GM12874 (cell line): ENCODE measurements around the gene SERPINA1.

ENCODE experiments used
- TF ChIP-seq, protein P1 (sequence below): IDR thresholded peaks from 2 replicates; pipeline ENCODE4 v1.5.1; 2011; ENCODE audit warnings: low read depth, mild to moderate bottlenecking, control low read depth, low read length, moderate library complexity; ENCODE audit not compliant: insufficient read depth

SERPINA1 gene

DNA sequence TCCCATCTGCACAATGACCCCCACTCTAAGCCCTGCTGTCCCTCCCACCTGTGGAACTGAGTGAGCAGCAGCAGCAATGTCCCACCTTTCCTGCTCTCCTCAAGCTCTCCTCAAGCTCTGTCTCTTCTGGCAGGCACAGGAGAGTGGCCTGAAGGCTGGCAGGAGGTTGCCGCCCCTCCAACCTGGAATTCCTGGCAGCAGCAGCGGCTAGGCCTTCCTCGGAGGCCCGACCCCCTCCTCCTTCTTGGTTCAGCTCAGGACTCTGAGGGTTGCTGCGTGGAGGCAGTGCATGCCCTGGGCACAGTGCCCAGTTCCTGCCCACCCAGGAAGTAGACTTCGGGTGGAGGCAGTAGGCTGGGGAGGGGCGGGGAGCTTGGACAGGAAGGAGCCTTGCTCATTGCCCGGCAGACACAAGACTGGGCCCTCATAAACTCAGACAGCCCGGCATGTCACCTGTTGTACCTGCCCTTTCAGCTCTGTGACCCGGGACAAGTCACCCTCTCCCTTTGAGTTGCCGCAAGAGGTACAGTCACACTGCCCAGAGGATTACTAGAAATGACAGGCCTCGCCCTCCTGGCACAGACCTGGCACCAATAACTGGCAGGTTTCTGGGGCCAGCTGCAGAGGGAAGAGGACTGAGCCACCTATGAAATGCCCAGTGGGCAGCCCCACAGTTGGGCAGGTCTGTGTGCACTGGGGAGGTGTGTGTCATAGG, 2.1 kb upstream of the SERPINA1 start:
- TF ChIP-seq, protein P1, sequence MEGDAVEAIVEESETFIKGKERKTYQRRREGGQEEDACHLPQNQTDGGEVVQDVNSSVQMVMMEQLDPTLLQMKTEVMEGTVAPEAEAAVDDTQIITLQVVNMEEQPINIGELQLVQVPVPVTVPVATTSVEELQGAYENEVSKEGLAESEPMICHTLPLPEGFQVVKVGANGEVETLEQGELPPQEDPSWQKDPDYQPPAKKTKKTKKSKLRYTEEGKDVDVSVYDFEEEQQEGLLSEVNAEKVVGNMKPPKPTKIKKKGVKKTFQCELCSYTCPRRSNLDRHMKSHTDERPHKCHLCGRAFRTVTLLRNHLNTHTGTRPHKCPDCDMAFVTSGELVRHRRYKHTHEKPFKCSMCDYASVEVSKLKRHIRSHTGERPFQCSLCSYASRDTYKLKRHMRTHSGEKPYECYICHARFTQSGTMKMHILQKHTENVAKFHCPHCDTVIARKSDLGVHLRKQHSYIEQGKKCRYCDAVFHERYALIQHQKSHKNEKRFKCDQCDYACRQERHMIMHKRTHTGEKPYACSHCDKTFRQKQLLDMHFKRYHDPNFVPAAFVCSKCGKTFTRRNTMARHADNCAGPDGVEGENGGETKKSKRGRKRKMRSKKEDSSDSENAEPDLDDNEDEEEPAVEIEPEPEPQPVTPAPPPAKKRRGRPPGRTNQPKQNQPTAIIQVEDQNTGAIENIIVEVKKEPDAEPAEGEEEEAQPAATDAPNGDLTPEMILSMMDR: no peak

DNA sequence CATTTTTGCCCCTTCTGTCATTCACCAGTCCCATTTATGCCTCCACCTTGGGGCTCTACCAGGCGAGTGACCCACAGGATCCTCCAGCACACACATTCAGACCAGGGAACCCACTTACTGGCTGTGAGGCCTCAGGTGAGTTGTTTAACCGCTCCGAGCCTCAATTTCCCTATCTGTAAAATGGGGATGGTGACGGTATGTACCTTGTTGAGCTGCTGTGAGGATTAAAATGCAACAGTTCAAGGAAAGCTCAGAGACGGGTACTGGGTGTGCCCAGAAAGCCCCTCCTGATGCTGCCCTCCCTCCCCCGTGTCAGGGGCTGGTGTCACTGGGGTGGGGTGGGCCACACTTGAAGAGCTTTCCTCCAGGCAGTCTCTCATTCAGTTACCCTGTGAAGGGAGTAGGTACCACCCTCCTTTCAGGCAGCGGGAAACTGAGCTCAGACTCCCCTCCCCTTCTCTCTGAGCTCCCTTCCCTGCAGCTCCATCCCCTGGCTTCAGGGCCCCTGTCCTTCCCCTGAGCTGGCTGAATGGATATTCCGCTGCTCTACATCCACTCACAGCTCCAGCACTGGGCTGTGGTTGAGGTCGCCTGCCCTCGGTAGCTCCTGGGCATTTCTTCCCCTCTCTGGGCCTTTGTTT, 1.4 kb upstream of the SERPINA1 start:
- TF ChIP-seq, protein P1: no peak

DNA sequence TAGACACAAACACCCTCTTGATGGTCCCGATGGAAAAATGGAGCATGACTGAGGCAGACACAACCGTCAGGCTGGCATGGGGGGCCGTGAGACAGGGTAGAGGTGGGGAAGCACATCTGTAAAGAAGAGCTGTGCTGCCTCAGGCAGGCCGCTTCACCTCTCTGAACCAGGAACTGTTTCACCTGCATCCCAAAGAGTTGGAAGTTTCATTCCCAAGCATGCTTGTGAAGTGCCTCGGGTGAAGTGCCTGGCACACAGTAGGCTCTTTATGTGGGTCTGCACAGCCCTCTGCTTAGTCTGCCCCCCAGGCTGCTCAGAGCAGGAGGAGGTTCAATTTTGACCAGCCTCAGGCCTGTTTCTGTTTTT, 685 bp upstream of the SERPINA1 start:
- TF ChIP-seq, protein P1: no peak

DNA sequence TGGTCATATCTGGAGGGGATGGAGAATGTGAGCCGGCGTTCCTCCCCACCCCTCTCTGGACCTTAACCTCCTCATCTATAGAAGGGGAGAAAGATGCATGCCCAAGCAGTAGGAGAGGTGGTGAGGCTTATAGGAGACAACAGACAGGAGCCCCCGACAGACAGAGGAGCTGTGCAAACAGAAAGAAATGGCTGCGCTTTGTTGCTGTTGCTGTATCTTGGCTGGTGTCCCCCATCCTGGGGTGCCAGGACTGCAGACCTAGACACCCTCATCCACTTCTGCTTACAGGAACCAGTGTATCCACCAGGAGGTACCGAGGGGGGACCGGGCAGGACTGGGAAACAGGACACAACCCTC, 397 bp downstream of the SERPINA1 start:
- TF ChIP-seq, protein P1: no peak

DNA sequence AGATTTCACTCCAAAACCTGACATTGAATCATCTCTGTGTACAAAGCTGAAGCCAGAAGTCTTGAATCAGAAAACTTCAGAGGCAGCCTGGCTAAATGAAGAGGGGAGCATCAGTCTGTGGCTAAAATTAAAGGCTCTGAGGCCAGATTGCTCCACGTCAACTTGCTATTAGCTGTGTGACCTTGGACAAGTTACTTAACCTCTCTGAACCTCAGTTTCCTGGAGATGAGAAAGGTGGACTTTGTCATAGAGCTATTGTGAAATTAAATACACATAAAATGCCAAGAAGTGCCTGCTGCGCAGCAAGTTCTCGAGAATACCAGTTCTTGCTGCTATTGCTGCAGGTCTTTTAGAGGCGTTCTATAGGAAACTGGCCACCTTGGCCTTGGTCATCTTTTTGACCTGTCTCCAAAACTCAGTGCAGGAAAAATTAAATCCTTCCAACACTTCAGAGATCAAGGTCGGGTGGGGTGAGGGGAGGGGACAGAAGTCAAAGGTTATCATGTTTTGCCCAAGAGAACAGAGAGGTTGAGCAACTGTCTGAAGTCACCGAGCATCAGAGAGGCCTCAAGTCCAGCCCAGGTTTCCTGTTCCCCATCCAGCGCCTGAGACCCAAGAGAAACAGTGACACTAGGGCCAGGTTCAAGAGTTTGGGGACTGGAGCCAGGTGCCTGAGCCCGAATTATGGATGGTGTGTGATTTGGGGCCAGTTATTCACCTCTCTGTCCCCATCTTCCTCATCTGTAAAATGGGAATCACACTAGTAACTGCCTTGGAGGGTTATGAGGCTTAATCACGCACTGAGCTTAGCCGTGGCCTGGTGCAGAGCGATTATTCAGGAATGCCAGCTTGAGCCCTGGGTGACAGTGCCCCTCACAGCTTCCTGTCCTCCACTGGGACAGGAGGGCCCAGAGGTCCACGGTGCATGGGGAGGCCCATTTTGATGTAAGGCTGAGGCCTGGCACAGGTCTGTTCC, 1.1 kb downstream of the SERPINA1 start:
- TF ChIP-seq, protein P1: no peak

DNA sequence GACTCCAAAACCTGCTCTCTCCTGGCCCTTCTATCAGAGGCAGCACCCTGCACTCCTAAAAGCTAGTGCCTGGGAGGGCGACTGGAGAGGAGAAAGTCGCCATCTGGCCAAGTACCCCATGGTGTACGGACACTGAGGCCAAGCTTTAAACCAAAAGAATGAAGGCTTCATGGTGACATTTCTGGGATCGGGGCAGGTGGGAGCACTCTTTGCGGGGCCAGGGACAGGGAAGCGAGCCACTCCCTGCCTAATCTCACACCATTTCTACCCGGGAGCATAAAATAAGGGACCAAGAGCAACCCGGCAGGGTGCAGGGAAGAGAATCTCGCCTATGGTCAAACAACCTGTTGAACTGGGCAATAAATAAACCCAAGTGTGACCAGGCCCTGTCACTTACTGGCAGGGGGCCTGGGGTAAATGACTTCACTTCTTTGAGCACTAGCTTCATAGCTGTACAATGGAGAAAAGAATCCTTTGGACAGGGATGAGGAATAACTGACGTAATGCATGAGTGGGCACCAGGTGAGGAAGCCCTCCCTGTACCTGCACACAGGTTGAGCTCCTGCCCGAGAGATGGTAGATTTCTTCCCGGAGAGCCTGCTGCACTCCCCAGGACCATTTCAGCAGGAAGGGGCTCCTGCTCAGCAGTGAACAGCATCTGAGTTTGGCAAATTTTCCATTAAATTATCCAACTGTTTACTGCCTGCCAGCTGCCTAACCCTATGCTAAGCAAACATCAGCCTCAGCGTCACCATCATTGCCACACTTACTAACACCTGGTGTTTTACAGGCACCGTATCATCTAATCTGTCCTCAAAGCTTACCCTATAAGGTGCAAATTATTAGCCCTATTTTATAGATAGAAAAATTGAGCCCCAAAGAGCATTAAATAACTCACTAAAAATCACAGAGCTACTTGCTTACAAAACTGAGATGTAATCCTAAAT, 2.0 kb downstream of the SERPINA1 start:
- TF ChIP-seq, protein P1: no peak
